Small intestine (tissue), 16 donors: ENCODE results near the gene CPED1. TPM values are rescaled to one million over a fixed set of nuclear protein-coding genes. Genes with fewer than 3 reads are reported as not detected.

Experiments used
- DNase-seq, 2 donors: peaks; one replicate each; pipeline versions ENCODE4 v3.0.0 to v3.0.0-alpha.2; 2013
- FAIRE-seq: peaks from 2 replicates; lab custom pipeline; 2012; peaks lifted over from hg19 to GRCh38; lab: Jason Lieb, UNC
- H3K27ac ChIP-seq, 3 donors: one replicate each; pipeline ENCODE4 v1.5.1; 2013; ENCODE audit warnings: low read length in 2 of 3, mild to moderate bottlenecking in 2 of 3, control low read depth in 1 of 3, inconsistent platforms in 1 of 3, low read depth in 1 of 3, moderate library complexity in 1 of 3
- H3K27me3 ChIP-seq, 3 donors: one replicate each; pipeline ENCODE4 v1.6.1; 2013; ENCODE audit warnings: low read length in 3 of 3, inconsistent platforms in 1 of 3; ENCODE audit not compliant: control insufficient read depth in 3 of 3, insufficient read depth in 3 of 3
- H3K36me3 ChIP-seq, 3 donors: one replicate each; pipeline ENCODE4 v1.6.1; 2013; ENCODE audit warnings: low read length in 3 of 3, inconsistent platforms in 1 of 3, low read depth in 1 of 3, mild to moderate bottlenecking in 1 of 3, moderate library complexity in 1 of 3; ENCODE audit not compliant: control insufficient read depth in 3 of 3, insufficient read depth in 2 of 3
- H3K4me1 ChIP-seq, 3 donors: one replicate each; pipeline ENCODE4 v1.6.1; 2013; ENCODE audit warnings: low read length in 2 of 3, inconsistent platforms in 1 of 3, low read depth in 1 of 3, mild to moderate bottlenecking in 1 of 3, moderate library complexity in 1 of 3; ENCODE audit not compliant: control insufficient read depth in 3 of 3, insufficient read depth in 2 of 3
- H3K4me3 ChIP-seq, 3 donors: one replicate each; pipeline ENCODE4 v1.5.1; 2013; ENCODE audit warnings: low read length in 3 of 3, control low read depth in 1 of 3, inconsistent platforms in 1 of 3, low read depth in 1 of 3, mild to moderate bottlenecking in 1 of 3, moderate library complexity in 1 of 3
- H3K9me3 ChIP-seq, 2 donors: one replicate each; pipeline ENCODE4 v1.6.1; 2013; ENCODE audit warnings: low read depth in 1 of 2, low read length in 1 of 2; ENCODE audit not compliant: control insufficient read depth in 2 of 2, insufficient read depth in 1 of 2
- WGBS, 3 donors: extraction: QIAGEN DNeasy Blood & Tissue Kit; methylation state at CpG; one replicate each; pipeline ENCODE4 v1.1.7; 2013; 5-methylcytosine and 5-hydroxymethylcytosine counted together
- long read RNA-seq, 10 donors: transcript quantifications; one replicate each; lab custom pipeline, GENCODE V29; 2026
- polyA plus RNA-seq, 4 donors: library from polyadenylated mRNA; stranded (reverse) in 3 of 4; unstranded in 1 of 4; fragments of 200-250 nt in 3 of 4; fragments of 120-200 nt in 1 of 4; gene quantifications; one replicate each; pipeline versions ENCODE4 v1.2.1 to v1.2.3, GENCODE V29; 2013
- donor health status: healthy with polysubstance abuse.
- donor health status: control.
- donor health status: control.
- donor health status: Bipolar disorder and iron deficiency.
- donor health status: healthy.

CPED1 gene
- 1 to 10 TPM in 3 of 4 donors, under 1 TPM in 1; 0.22 to 8.7 (median 1.9) TPM for polyA plus RNA-seq
- long read RNA-seq, donor 1, result 0 reads
- long read RNA-seq, donor 2, full-length matches to known transcripts, result 1 of 1 reads
- long read RNA-seq, donor 2, partial matches to known transcripts, result 0 of 1 reads
- long read RNA-seq, donor 2, other reads (novel, unspliced or antisense), result 0 of 1 reads
- long read RNA-seq, donor 3, result 0 reads
- long read RNA-seq, donor 4, result 0 reads
- long read RNA-seq, donor 5, result 0 reads
- long read RNA-seq, donor 6, result 0 reads
- long read RNA-seq, donor 7, result 0 reads
- long read RNA-seq, donor 8, result 0 reads
- long read RNA-seq, donor 9, result 0 reads
- long read RNA-seq, donor 10, partial matches to known transcripts, result 0 of 2 reads
- long read RNA-seq, donor 10, other reads (novel, unspliced or antisense), result 0 of 2 reads

- Histone ChIP-seq H3K9me3 (no peaks in the 10 kb centered on the region), H3K27me3 (peaks cover 0 to 5% (median 0%) of the 10 kb centered on the region in 3 donors), H3K36me3 (no peaks in the 10 kb centered on the region), H3K4me3 (peak within 1 kb of the TSS in 2 of 3 donors; percentile 25 to 35), H3K4me1 (peaks cover 0 to 10% (median 0%) of the 10 kb centered on the region in 3 donors), H3K27ac (peak within 1 kb of the TSS in 2 of 3 donors; percentile 46 to 90)
- no peak for FAIRE-seq
- 1% methylated on average over 27 of the region's 27 CpGs for WGBS, 3 donors
- peak; percentile 49 to 67 for DNase-seq
Observed at GRCh38 chr7:120988591-120989256, at the start of gene CPED1. Gene CPED1, plus strand, starts transcription at chr7:120988711. Its CDS starts 911 bp downstream, at chr7:120989622.

GRCh38 chr7:120939345-120939744 is 49.2 kb upstream of the CPED1 start:
- peak; percentile 61 for FAIRE-seq
- no peak for DNase-seq
- Histone ChIP-seq H3K9me3 (no peaks in the 10 kb centered on the region), H3K27ac (no peak overlapping the region), H3K27me3 (no peaks in the 10 kb centered on the region), H3K4me1 (no peaks in the 10 kb centered on the region), H3K4me3 (no peak overlapping the region), H3K36me3 (no peaks in the 10 kb centered on the region)
- 82 to 95% (median 92%) methylated on average over 3 of the region's 3 CpGs for WGBS, 3 donors

- H3K27me3 ChIP-seq, result no peaks in the 10 kb centered on the region
- WGBS, 3 donors, result 3 to 10% (median 7%) methylated on average over 1 of the region's 1 CpG
- H3K27ac ChIP-seq, result no peak overlapping the region
- H3K4me1 ChIP-seq, result no peaks in the 10 kb centered on the region
- FAIRE-seq (peak; percentile 84), DNase-seq (peak; percentile 35 to 49)
- no peak overlapping the region for H3K4me3 ChIP-seq
- no peaks in the 10 kb centered on the region for H3K36me3 ChIP-seq
- no peaks in the 10 kb centered on the region for H3K9me3 ChIP-seq
Observed at GRCh38 chr7:120941064-120941463, 47.4 kb upstream of the CPED1 start.

- no peak for FAIRE-seq
- WGBS, 3 donors, result 60 to 77% (median 69%) methylated on average over 3 of the region's 3 CpGs
- no peak overlapping the region for H3K27ac ChIP-seq
Observed at GRCh38 chr7:120941856-120942255, 46.7 kb upstream of the CPED1 start.

GRCh38 chr7:120942861-120943260 is 45.6 kb upstream of the CPED1 start:
- Histone ChIP-seq H3K9me3 (no peaks in the 10 kb centered on the region), H3K36me3 (no peaks in the 10 kb centered on the region), H3K4me1 (no peaks in the 10 kb centered on the region), H3K4me3 (no peak overlapping the region), H3K27me3 (no peaks in the 10 kb centered on the region), H3K27ac (no peak overlapping the region)
- no peak for FAIRE-seq
- WGBS, 3 donors, result 95 to 100% (median 100%) methylated on average over 1 of the region's 1 CpG
- DNase-seq, result no peak

More at GRCh38 chr7:120941856-120942255, 46.7 kb upstream of the CPED1 start:
- Histone ChIP-seq H3K27me3 (no peaks in the 10 kb centered on the region), H3K9me3 (no peaks in the 10 kb centered on the region), H3K4me3 (no peak overlapping the region), H3K36me3 (no peaks in the 10 kb centered on the region), H3K4me1 (no peaks in the 10 kb centered on the region)
- DNase-seq, result no peak

- H3K27ac ChIP-seq, result no peak overlapping the region
Observed at GRCh38 chr7:120944826-120945562, 43.5 kb upstream of the CPED1 start.

GRCh38 chr7:120947980-120948379 is 40.5 kb upstream of the CPED1 start:
- peaks cover 0 to 2% (median 0%) of the 10 kb centered on the region in 3 donors for H3K36me3 ChIP-seq
- H3K9me3 ChIP-seq, result no peaks in the 10 kb centered on the region
- DNase-seq, result no peak
- no peak overlapping the region for H3K27ac ChIP-seq
- no peak overlapping the region for H3K4me3 ChIP-seq
- no peaks in the 10 kb centered on the region for H3K27me3 ChIP-seq
- no peak for FAIRE-seq
- peaks cover 2 to 5% (median 5%) of the 10 kb centered on the region in 3 donors for H3K4me1 ChIP-seq

More at GRCh38 chr7:120944826-120945562, 43.5 kb upstream of the CPED1 start:
- H3K4me1 ChIP-seq, result no peaks in the 10 kb centered on the region
- H3K27me3 ChIP-seq, result no peaks in the 10 kb centered on the region
- no peaks in the 10 kb centered on the region for H3K36me3 ChIP-seq
- FAIRE-seq (no peak), DNase-seq (peak; percentile 13 to 68)
- no peaks in the 10 kb centered on the region for H3K9me3 ChIP-seq
- no peak overlapping the region for H3K4me3 ChIP-seq
- 16 to 47% (median 41%) methylated on average over 6 of the region's 6 CpGs for WGBS, 3 donors

GRCh38 chr7:120949393-120949911 is 39.1 kb upstream of the CPED1 start:
- H3K4me1 ChIP-seq, result peaks cover 2 to 5% (median 5%) of the 10 kb centered on the region in 3 donors
- H3K27me3 ChIP-seq, result no peaks in the 10 kb centered on the region
- FAIRE-seq (no peak), DNase-seq (no peak)
- 23 to 38% (median 27%) methylated on average over 8 of the region's 8 CpGs for WGBS, 3 donors
- H3K9me3 ChIP-seq, result no peaks in the 10 kb centered on the region
- peaks cover 0 to 6% (median 3%) of the 10 kb centered on the region in 3 donors for H3K36me3 ChIP-seq
- no peak overlapping the region for H3K27ac ChIP-seq
- peak overlapping the region in 2 of 3 donors; percentile 58 to 89 for H3K4me3 ChIP-seq
